GM19438 (cell line): ENCODE data around the gene SH3GL2.

ENCODE experiments used
- ATAC-seq: cut with Tn5 transposase; IDR thresholded peaks from one replicate; pipeline ENCODE4 v1.9.1; 2021; ENCODE audit warnings: low read depth; ENCODE audit not compliant: unreplicated experiment

Gene SH3GL2

GRCh38 chr9:17651725-17652124 is 72.9 kb downstream of the SH3GL2 start:
- no peak for ATAC-seq

DNA sequence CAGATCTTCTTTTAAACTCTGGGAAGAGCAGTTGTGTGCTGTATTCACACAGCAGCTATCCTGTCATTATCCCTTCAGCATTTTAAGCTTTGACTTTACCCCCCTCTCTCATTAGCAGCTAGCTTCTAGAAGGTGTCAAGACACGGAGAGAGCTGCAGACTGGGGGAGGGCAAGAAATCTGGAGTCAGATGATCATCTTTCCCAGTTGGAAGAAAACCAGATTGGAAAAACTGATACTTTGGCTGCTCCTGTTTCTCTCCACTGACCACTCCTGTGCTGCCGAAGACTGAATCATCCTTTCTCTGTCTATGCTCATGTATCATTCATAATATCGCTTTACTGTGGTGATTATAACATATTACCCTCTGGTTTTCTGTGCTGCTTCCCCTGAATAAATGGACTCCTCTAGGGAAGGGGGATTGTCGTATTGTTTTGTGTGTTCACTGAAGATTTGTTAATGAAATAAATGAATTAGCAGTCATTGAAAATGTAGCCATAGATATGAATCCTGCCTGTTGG is 75.1 kb downstream of the SH3GL2 start:
- ATAC-seq = no peak

- no peak for ATAC-seq
Observed at GRCh38 chr9:17656889-17657288, 78.0 kb downstream of the SH3GL2 start.

DNA sequence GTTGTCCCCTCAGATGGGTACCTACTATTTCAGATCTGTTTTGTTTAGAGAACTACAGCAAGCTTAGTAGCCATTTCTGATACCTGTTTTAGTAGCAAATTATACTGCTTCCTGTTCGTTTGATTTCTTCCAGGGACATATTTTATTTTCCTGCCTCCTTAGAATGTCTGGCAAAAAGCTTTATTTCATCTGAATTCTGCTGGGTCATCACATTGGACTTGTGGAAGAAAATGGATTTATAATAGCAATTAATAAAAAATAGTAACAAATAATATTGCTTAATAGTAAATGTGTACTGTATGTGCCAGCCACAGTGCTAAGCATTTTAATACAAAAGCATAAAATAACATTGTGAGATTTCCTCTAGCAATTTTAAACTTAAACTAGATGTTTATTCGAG is 79.4 kb downstream of the SH3GL2 start:
- ATAC-seq = no peak

DNA sequence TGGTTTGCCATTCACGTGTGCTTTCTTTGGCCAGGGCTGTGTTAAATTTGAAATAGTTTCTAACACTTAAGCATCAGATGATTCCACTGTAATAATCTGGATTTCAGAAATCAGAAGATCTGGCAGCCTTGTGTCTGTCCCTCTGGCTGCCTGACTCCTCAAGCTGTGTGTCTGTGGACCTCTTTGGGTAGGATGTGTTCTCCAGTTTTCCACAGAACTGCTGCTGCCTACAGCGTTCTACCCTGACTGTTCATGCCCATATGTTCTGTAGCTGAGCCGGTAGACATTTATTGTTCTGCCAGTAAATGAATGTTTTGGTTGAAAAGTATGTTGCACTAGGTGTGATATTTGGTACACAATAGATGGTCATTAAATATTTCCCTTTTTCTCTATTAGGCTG is 81.3 kb downstream of the SH3GL2 start:
- ATAC-seq = no peak

- ATAC-seq = no peak
Observed at GRCh38 chr9:17665450-17665849, 86.6 kb downstream of the SH3GL2 start.

DNA sequence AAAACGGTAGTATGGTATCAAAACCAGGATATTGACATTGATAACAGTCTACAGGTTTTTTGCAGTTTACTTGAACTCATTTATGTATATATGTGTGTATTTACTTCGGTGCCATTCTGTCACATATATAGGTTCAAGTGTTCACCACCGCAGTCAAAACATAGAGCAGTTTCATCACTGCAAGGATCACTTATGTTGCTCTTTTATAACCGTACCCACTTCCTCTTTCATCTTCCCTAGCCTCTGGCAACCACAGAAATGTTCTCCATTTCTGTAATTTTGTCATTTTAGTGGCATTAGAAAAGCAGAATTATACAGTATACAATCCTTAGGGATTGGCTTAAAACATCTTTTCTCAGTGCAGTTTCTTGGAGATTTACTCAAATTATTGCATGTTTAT is 90.3 kb downstream of the SH3GL2 start:
- ATAC-seq = no peak

GRCh38 chr9:17682684-17683083 is 103.8 kb downstream of the SH3GL2 start:
- ATAC-seq = no peak

DNA sequence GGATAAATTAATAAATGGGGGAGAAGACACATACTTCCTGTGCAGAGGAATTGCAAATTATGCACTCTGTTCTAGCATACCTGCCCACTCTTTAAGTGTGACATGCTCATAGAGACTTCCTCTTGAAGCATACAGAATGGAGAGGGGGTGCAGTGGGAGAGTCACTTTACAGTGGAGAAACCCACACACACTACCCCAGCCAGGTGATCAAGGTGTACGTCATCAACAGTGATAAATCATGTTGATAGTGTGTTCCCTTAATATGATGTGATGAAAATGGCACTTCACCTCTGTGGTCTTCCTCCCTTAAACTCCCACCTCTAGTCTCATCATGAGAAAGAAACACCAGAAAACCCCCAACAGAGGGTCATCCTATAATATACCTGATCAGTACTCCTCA is 110.0 kb downstream of the SH3GL2 start:
- no peak for ATAC-seq

GRCh38 chr9:17694336-17694735 is 115.5 kb downstream of the SH3GL2 start:
- no peak for ATAC-seq

- no peak for ATAC-seq
Observed at GRCh38 chr9:17695482-17695881, 116.6 kb downstream of the SH3GL2 start.

- ATAC-seq = no peak
Observed at GRCh38 chr9:17699615-17700330, 120.9 kb downstream of the SH3GL2 start.

DNA sequence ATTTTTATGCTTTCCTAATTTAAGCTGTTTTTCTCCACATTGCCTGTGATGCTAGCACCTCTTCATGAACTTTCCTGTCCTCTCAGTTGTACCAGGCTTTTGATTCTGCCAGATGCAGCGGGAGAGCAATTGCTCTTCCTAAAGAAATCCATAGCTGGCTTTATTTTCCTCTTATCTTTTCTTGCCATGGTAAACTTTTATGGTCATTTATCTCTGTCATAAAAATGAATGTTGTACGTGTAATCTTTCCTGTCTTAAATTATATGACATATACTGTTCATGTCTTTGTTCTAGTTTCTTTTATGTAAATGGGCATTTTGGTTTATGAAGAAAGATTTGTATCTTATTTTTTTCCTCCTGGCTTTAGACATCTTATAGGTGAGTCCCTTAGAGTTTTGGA is 127.5 kb downstream of the SH3GL2 start:
- no peak for ATAC-seq

DNA sequence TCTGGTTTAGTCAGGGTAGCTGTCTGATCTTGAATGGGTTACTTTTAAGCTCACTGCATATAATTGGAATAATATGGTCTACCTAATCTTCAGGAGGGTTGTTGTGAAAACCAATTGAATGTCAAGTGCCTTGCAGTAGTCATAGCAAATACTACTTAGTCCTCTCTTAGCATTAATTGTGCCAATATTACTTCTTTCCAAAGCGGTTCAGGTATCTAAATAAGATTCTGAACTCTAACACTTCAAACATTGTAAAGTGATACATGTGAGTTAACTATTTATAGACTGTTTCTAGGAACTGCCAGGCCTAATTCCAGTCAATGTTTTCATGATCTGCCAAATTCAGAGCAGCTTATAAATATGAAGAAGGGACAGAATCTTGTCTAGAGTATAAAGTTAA is 140.2 kb downstream of the SH3GL2 start:
- no peak for ATAC-seq

GRCh38 chr9:17721954-17722353 is 143.1 kb downstream of the SH3GL2 start:
- ATAC-seq = no peak

DNA sequence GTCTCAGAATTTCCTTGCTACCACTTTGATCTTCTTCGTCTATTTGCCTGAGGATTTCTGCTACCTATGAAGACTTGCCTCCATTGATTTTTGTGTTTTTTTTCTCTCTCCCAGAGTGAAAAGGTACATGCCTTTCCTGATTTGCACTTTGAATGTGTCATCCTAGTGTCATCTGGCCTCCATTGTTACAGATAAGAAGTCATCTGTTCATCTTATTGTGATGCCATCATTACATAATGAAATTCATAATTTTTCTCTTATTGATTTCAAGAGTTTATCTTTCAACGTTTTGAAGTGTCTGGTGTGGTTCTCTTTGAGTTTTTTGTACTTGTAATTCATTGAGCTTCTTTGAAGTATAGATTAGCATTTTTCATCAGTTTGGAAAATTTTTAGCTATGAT is 144.8 kb downstream of the SH3GL2 start:
- no peak for ATAC-seq

DNA sequence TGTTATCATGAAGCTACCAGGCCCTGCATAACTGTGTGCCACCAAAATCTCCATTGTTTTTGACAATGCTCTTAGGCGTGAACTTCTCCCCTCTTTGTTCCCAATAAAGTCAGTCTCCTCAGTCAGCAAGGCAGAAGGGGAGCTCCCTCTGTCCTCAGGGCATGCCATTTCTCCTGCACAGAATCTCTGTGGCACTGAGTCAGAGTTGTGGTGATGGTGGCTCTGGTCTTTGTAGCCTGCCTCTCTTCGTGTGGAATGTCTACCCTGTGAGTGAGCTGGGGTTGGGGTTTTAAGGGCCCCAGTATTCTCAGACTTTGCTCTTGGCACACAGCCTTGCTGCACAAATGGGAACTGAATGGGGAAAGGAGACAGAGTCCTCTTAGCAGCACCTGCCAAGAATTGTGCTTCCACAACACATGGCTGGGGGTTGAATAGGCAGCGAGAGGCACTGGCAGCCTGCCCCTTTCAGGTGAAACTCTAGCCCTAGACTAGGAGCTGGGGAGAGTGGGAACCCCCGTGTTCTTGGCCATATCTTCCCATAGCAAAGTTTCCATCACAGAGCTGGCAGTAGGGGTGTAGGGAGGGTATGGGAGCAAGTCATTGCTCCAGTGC is 146.6 kb downstream of the SH3GL2 start:
- ATAC-seq = no peak

DNA sequence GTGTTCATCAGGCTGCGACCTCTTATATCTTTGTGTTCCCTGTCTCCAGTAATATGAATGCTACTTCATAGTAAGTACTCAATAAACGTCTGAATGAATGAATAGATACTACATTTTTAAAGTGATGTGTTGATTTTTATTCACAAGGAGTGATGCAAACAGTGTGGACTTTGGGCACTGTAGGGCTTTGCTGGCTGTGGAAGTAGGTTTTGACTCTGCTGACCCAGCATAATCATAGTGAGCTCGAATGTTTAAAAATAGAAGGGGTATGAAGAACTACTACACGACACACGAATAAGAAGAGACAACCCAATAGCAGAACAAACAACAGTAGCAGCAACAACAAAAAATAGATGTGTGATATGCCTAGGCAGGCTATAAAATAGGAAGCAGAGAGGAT is 147.4 kb downstream of the SH3GL2 start:
- ATAC-seq = no peak

- ATAC-seq = no peak
Observed at GRCh38 chr9:17730899-17731298, 152.0 kb downstream of the SH3GL2 start.

DNA sequence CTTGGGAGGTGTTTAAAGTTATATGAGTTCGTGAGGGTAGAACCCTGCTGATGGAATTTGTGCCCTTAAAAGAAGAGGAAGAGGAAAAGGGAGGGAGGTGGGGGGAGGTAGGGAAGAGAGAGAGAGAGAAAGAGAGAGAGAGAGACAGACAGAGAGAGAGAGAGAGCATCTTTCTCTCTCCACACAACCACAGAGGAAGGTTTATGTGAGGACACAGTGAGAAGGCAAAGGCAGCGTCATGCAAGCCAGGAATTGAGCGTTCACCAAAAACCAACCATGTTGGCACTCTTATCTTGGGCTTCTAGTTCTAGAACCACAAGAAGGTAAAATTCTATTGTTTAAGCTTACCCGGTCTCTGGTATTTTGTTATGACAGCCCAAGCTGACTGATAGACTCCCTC is 152.4 kb downstream of the SH3GL2 start:
- no peak for ATAC-seq

DNA sequence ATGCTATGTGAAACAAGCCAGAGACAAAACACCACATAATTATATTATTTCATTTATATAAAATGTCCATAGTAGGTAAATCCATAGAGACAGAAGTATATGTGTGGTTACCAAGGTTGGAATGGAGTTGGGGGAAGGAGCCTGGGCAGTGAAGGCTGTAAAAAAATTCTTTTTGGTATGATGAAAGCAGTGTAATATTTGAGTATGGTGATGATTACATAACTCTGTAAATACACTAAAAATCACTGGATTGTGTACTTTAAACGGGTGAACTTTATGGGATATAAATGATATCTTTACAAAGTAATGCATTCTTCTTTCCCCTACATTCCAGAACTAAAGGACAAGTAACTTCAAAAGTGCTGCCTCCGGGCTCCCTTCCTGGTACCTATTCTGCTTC is 155.8 kb downstream of the SH3GL2 start:
- ATAC-seq = no peak

GRCh38 chr9:17735859-17736258 is 157.0 kb downstream of the SH3GL2 start:
- ATAC-seq = no peak
